K562 (cell line): ENCODE measurements around the gene ARHGEF12. TPM values are rescaled to one million over a fixed set of nuclear protein-coding genes. Genes with fewer than 3 reads are reported as not detected.

Experiments
- HSF4 ChIP-seq: fragments of 250-450 bp; sonication (Bioruptor Pico); IDR thresholded peaks from 2 replicates; pipeline ENCODE4 v2.1.2; 2022; ENCODE audit warnings: mild to moderate bottlenecking, moderate library complexity, borderline replicate concordance
- KAT7 ChIP-seq: sonication (generic); formaldehyde crosslinking; IDR thresholded peaks from 2 replicates; pipeline ENCODE4 v1.8.0; 2022; ENCODE audit warnings: missing genetic modification reagents, mild to moderate bottlenecking, borderline replicate concordance
- NBN ChIP-seq: fragments of 450-650 bp; IDR thresholded peaks from 2 replicates; pipeline ENCODE4 v1.6.1; 2016; ENCODE audit warnings: low read depth, mild to moderate bottlenecking
- PHF8 ChIP-seq: fragments of 200-600 bp; sonication (generic); IDR thresholded peaks from 2 replicates; pipeline ENCODE4 v1.6.1; 2012; ENCODE audit warnings: mixed run types, mild to moderate bottlenecking, inconsistent platforms, low read length, moderate library complexity, borderline replicate concordance
- ZBTB17 ChIP-seq: fragments of 450-650 bp; formaldehyde crosslinking; IDR thresholded peaks from 2 replicates; pipeline ENCODE4 v1.4.0; 2020; ENCODE audit warnings: mild to moderate bottlenecking
- ZNF282 ChIP-seq: sonication (generic); formaldehyde crosslinking; IDR thresholded peaks from 2 replicates; pipeline ENCODE4 v1.8.1; 2023; ENCODE audit warnings: missing genetic modification reagents
- polyA plus RNA-seq, 8 experiments: library from polyadenylated mRNA; depleted of rRNA in 4 of 8; stranded (reverse) in 5 of 8; unstranded in 3 of 8; fragments of >200 nt; fragmentation: Nextera tagmentation in 2 of 8; fragmentation: Illumina TruSeq in 1 of 8; extraction: Ambion mirVana in 2 of 8; extraction: Trizol in 1 of 8; gene quantifications; 2 replicates each; pipeline versions ENCODE4 v1.2.1 to v1.2.3, GENCODE V29; 2011 to 2014; ENCODE audit warnings: inconsistent platforms in 1 of 8, missing spikeins in 1 of 8
- total RNA-seq, 7 experiments: library from RNA; depleted of rRNA in 6 of 7; stranded (reverse); fragments of >200 nt in 6 of 7; fragmentation: Illumina TruSeq in 2 of 7; extraction: Trizol in 2 of 7; gene quantifications; 2 replicates each; pipeline versions ENCODE4 v1.2.1 to v1.2.3, GENCODE V29; 2011 to 2021; ENCODE audit warnings: low replicate concordance in 1 of 7
- TF ChIP-seq, protein P1 (sequence below): fragments of 200-600 bp; sonication (generic); IDR thresholded peaks from one replicate; pipeline ENCODE4 v1.6.1; 2012; ENCODE audit warnings: mild to moderate bottlenecking, low read depth, low read length, inconsistent platforms
- TF ChIP-seq, protein P2 (sequence below): fragments of 450-650 bp; IDR thresholded peaks from 2 replicates; pipeline ENCODE4 v1.6.1; 2016; ENCODE audit warnings: low read depth, mild to moderate bottlenecking, moderate library complexity
- TF ChIP-seq, protein P3 (sequence below): fragments of 450-650 bp; formaldehyde crosslinking; IDR thresholded peaks from 2 replicates; pipeline ENCODE4 v1.4.0; 2020; ENCODE audit warnings: mild to moderate bottlenecking
- TF ChIP-seq, protein P4 (sequence below): fragments of 250-450 bp; sonication (Bioruptor Pico); IDR thresholded peaks from 2 replicates; pipeline ENCODE4 v1.8.0; 2021; ENCODE audit warnings: borderline replicate concordance, mild to moderate bottlenecking, moderate library complexity; ENCODE audit not compliant: poor library complexity, severe bottlenecking
- TF ChIP-seq, protein P5 (sequence below): IDR thresholded peaks from 3 replicates; pipeline ENCODE4 v1.6.1; 2011; ENCODE audit warnings: borderline replicate concordance, mild to moderate bottlenecking, moderate library complexity; ENCODE audit not compliant: insufficient read length; ENCODE audit errors: extremely low read depth

ARHGEF12 gene
- total and polyA plus RNA-seq, 9 of the 15 experiments (the other 6 are each of a cell fraction or from before 2014, with no cell fraction given): 3.5 to 51.7 (median 29.5) TPM

DNA sequence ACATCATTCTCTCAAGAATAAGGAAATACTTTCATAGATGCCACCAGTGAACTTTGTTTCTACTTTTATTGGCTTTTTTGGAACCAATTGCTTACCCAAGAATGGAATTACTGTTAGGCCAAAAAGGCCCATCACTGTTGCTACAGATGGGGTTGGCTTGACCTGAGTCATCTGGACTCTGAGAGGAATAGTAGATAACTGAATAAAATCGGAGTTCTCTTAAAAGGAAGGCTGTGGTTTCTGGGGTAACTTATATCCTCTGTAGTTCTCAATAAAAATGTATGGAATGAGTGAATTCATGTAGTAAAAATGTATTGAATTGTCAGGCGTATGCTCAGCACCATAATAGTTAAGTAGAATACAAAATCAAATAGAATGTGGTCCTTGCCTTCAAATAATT, 56.6 kb downstream of the ARHGEF12 start (continued):
- TF ChIP-seq, protein P1, sequence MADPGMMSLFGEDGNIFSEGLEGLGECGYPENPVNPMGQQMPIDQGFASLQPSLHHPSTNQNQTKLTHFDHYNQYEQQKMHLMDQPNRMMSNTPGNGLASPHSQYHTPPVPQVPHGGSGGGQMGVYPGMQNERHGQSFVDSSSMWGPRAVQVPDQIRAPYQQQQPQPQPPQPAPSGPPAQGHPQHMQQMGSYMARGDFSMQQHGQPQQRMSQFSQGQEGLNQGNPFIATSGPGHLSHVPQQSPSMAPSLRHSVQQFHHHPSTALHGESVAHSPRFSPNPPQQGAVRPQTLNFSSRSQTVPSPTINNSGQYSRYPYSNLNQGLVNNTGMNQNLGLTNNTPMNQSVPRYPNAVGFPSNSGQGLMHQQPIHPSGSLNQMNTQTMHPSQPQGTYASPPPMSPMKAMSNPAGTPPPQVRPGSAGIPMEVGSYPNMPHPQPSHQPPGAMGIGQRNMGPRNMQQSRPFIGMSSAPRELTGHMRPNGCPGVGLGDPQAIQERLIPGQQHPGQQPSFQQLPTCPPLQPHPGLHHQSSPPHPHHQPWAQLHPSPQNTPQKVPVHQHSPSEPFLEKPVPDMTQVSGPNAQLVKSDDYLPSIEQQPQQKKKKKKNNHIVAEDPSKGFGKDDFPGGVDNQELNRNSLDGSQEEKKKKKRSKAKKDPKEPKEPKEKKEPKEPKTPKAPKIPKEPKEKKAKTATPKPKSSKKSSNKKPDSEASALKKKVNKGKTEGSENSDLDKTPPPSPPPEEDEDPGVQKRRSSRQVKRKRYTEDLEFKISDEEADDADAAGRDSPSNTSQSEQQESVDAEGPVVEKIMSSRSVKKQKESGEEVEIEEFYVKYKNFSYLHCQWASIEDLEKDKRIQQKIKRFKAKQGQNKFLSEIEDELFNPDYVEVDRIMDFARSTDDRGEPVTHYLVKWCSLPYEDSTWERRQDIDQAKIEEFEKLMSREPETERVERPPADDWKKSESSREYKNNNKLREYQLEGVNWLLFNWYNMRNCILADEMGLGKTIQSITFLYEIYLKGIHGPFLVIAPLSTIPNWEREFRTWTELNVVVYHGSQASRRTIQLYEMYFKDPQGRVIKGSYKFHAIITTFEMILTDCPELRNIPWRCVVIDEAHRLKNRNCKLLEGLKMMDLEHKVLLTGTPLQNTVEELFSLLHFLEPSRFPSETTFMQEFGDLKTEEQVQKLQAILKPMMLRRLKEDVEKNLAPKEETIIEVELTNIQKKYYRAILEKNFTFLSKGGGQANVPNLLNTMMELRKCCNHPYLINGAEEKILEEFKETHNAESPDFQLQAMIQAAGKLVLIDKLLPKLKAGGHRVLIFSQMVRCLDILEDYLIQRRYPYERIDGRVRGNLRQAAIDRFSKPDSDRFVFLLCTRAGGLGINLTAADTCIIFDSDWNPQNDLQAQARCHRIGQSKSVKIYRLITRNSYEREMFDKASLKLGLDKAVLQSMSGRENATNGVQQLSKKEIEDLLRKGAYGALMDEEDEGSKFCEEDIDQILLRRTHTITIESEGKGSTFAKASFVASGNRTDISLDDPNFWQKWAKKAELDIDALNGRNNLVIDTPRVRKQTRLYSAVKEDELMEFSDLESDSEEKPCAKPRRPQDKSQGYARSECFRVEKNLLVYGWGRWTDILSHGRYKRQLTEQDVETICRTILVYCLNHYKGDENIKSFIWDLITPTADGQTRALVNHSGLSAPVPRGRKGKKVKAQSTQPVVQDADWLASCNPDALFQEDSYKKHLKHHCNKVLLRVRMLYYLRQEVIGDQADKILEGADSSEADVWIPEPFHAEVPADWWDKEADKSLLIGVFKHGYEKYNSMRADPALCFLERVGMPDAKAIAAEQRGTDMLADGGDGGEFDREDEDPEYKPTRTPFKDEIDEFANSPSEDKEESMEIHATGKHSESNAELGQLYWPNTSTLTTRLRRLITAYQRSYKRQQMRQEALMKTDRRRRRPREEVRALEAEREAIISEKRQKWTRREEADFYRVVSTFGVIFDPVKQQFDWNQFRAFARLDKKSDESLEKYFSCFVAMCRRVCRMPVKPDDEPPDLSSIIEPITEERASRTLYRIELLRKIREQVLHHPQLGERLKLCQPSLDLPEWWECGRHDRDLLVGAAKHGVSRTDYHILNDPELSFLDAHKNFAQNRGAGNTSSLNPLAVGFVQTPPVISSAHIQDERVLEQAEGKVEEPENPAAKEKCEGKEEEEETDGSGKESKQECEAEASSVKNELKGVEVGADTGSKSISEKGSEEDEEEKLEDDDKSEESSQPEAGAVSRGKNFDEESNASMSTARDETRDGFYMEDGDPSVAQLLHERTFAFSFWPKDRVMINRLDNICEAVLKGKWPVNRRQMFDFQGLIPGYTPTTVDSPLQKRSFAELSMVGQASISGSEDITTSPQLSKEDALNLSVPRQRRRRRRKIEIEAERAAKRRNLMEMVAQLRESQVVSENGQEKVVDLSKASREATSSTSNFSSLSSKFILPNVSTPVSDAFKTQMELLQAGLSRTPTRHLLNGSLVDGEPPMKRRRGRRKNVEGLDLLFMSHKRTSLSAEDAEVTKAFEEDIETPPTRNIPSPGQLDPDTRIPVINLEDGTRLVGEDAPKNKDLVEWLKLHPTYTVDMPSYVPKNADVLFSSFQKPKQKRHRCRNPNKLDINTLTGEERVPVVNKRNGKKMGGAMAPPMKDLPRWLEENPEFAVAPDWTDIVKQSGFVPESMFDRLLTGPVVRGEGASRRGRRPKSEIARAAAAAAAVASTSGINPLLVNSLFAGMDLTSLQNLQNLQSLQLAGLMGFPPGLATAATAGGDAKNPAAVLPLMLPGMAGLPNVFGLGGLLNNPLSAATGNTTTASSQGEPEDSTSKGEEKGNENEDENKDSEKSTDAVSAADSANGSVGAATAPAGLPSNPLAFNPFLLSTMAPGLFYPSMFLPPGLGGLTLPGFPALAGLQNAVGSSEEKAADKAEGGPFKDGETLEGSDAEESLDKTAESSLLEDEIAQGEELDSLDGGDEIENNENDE: no peak
- TF ChIP-seq NBN: no peak
- no peak for TF ChIP-seq HSF4 (CRISPR knock-in tag)
- no peak for TF ChIP-seq KAT7 (CRISPR knock-in tag)
- no peak for TF ChIP-seq ZNF282 (CRISPR knock-in tag)
- TF ChIP-seq, protein P2, sequence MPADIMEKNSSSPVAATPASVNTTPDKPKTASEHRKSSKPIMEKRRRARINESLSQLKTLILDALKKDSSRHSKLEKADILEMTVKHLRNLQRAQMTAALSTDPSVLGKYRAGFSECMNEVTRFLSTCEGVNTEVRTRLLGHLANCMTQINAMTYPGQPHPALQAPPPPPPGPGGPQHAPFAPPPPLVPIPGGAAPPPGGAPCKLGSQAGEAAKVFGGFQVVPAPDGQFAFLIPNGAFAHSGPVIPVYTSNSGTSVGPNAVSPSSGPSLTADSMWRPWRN: no peak
- no peak for TF ChIP-seq ZBTB17 (CRISPR knock-in tag)
- TF ChIP-seq, protein P3, sequence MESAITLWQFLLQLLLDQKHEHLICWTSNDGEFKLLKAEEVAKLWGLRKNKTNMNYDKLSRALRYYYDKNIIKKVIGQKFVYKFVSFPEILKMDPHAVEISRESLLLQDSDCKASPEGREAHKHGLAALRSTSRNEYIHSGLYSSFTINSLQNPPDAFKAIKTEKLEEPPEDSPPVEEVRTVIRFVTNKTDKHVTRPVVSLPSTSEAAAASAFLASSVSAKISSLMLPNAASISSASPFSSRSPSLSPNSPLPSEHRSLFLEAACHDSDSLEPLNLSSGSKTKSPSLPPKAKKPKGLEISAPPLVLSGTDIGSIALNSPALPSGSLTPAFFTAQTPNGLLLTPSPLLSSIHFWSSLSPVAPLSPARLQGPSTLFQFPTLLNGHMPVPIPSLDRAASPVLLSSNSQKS (CRISPR knock-in tag): no peak
- TF ChIP-seq PHF8: no peak
- TF ChIP-seq, protein P4, sequence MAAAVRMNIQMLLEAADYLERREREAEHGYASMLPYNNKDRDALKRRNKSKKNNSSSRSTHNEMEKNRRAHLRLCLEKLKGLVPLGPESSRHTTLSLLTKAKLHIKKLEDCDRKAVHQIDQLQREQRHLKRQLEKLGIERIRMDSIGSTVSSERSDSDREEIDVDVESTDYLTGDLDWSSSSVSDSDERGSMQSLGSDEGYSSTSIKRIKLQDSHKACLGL: no peak
- TF ChIP-seq, protein P5, sequence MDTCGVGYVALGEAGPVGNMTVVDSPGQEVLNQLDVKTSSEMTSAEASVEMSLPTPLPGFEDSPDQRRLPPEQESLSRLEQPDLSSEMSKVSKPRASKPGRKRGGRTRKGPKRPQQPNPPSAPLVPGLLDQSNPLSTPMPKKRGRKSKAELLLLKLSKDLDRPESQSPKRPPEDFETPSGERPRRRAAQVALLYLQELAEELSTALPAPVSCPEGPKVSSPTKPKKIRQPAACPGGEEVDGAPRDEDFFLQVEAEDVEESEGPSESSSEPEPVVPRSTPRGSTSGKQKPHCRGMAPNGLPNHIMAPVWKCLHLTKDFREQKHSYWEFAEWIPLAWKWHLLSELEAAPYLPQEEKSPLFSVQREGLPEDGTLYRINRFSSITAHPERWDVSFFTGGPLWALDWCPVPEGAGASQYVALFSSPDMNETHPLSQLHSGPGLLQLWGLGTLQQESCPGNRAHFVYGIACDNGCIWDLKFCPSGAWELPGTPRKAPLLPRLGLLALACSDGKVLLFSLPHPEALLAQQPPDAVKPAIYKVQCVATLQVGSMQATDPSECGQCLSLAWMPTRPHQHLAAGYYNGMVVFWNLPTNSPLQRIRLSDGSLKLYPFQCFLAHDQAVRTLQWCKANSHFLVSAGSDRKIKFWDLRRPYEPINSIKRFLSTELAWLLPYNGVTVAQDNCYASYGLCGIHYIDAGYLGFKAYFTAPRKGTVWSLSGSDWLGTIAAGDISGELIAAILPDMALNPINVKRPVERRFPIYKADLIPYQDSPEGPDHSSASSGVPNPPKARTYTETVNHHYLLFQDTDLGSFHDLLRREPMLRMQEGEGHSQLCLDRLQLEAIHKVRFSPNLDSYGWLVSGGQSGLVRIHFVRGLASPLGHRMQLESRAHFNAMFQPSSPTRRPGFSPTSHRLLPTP: no peak
